Activated CD8-positive, alpha-beta memory T cell treated with anti-CD3 and anti-CD28 coated beads, Interleukin-2, amount 50 U/mL, for 24 hours (primary cell): ENCODE results near the gene PPIL6.

Experiments used
- DNase-seq: peaks from one replicate; pipeline ENCODE4 v3.0.0-alpha.2; 2020; ENCODE audit errors: extremely low read depth

PPIL6 gene

GRCh38 chr6:109449064-109449794 is 8.8 kb upstream of the PPIL6 start:
- no peak for DNase-seq

DNA sequence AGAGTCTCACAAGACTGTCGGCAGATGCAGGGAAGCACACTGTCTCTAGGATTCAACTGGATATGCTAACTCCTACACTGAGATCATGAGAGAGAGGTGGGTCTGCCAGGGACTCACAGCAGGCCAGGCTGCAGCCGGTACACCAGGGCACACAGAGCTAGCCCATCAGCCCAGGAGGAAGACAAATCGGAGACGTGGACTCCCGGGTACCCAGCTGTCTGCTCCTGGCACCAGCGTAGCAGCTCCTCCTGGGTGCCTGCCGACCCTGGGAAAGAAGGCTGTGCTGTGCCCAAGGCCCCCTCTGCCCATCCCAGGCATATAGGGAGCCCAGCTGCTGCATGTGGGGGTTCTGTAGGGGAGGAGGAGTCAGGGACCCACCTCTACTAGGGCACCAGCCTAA is 8.2 kb upstream of the PPIL6 start:
- DNase-seq = no peak

- DNase-seq = no peak
Observed at GRCh38 chr6:109447878-109448555, 7.6 kb upstream of the PPIL6 start.

DNA sequence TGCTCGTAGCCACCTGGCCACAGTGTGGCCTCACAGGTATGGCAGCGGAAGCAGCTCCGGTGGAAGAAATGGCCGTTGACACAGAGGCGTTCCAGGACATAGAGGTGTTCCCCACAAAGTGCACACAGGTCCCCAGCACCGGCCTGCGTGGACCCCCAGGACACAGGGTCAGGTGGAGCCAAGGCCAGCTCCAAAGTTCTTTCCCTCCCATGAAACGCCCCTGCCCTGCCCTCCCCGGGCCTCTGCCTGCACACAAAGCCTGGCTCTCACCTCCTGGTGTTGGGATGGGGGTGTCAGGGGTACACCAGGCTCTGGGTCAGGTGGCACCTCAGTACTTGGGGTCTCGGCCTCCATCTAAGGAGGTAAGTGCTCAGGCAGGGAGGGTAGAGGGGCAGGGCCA is 6.7 kb upstream of the PPIL6 start:
- DNase-seq = no peak

GRCh38 chr6:109446541-109446940 is 6.1 kb upstream of the PPIL6 start:
- no peak for DNase-seq

DNA sequence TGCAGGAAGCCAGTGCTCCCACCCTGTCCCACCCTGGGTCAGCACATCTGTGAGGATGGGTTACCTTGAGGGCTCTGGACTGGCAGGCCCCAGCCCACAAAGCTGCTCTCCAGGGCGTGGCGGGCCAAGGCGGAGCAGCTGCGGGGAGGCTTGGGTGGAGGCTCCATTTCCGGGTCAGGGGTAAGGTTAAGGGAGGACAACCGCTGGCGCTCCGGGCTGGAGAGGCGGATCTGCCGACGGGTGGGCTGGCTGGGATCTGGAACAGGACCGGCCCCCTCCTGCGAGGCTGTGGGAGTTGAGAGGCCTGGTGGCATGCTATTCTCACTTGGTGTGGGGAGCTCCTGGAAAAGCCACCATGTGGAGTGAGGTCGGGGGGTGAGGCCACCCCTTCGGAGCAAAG is 5.6 kb upstream of the PPIL6 start:
- no peak for DNase-seq

GRCh38 chr6:109445382-109445781 is 5.0 kb upstream of the PPIL6 start:
- DNase-seq = no peak

GRCh38 chr6:109443425-109443950 is 3.1 kb upstream of the PPIL6 start:
- no peak for DNase-seq

- DNase-seq = no peak
Observed at GRCh38 chr6:109442393-109442924, 2.0 kb upstream of the PPIL6 start.

DNA sequence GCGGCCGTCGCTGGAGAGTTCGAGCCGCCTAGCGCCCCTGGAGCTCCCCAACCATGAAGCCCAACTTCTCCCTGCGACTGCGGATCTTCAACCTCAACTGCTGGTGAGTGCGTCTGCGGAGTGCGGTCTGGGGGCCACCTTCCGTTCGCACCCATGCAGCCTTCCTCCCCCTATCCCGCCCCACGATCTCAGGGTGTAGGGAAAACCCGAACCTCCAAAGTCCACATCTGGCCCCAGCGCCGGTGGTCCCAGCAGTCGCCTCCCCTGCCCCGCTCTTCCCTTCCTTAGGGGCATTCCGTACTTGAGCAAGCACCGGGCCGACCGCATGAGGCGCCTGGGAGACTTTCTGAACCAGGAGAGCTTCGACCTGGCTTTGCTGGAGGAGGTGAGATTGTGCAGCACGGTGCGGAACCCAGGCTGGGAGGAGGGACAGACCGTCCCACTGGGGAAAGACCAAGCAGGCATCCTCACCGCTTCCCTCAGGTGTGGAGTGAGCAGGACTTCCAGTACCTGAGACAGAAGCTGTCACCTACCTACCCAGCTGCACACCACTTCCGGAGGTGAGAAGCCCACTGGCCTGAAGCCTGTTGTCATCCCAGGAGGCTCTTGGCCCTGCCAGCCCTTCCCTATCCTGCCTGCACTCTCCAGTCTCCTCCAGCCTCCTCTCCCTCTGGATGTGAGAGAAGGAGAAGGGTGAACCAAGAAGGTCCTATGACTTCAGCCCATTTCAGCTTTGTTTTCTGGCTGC is 815 bp upstream of the PPIL6 start:
- no peak for DNase-seq

GRCh38 chr6:109436041-109436440 is 4.4 kb downstream of the PPIL6 start:
- no peak for DNase-seq

DNA sequence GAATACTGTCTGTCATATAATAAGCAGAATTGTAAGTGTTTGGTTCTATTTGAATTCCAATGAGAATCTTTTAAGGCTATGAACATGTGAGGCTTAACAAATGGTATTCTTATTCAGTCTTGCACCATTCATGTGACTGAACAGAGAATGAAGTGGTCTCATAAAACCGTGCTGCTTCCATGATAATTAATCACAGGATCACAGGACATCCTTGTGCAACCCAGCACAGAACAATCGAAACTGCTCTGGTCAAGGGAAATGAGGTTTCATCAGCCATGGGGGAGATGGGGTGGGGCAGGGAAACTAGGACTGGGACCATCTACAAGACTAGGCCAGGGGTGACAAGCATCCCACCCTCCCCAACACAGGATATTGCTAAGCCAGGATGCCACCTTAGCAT is 6.0 kb downstream of the PPIL6 start:
- DNase-seq = no peak

GRCh38 chr6:109429496-109429895 is 10.9 kb downstream of the PPIL6 start:
- no peak for DNase-seq

- no peak for DNase-seq
Observed at GRCh38 chr6:109428889-109429477, 11.4 kb downstream of the PPIL6 start.

GRCh38 chr6:109424946-109425345 is 15.5 kb downstream of the PPIL6 start:
- no peak for DNase-seq

DNA sequence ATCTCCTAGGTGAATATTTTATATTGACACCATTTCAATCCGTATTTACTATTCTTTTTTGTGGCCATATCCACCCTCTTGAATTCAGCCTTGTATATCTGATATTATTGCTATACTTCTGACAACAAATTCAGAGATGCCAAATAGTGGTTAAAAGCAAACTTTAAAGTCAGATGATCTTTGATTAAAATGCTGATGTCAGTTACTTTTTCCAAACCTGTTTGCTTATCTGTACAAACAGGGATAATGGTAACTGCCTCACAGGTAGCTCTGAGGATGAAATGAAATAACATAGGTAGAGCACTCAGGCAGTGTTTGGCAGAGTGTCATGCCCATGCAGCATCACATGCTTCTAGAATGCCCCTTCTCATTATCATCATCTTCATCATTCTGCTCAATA is 19.2 kb downstream of the PPIL6 start:
- DNase-seq = no peak

- DNase-seq = no peak
Observed at GRCh38 chr6:109420751-109421150, 19.7 kb downstream of the PPIL6 start.

- no peak for DNase-seq
Observed at GRCh38 chr6:109417646-109418045, 22.8 kb downstream of the PPIL6 start.

- no peak for DNase-seq
Observed at GRCh38 chr6:109411034-109411433, 29.4 kb downstream of the PPIL6 start.

DNA sequence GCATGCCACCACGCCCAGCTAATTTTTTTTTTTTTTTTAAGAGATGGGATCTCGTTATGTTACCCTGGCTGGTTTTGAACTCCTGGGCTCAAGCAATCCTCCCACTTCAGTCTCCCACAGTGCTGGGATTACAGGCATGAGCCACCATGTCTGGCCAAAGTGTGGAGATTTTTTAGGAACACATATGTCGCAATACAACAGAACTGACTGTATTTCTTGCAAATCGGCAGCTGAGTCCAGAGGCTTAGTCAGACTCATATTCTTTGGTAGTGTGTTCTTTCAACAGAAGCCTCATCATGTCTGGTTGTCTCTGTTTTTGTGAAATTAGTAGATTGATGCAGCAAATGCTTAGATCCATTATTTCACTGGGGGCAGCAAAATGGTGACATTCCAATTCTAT is 34.2 kb downstream of the PPIL6 start:
- DNase-seq = no peak

DNA sequence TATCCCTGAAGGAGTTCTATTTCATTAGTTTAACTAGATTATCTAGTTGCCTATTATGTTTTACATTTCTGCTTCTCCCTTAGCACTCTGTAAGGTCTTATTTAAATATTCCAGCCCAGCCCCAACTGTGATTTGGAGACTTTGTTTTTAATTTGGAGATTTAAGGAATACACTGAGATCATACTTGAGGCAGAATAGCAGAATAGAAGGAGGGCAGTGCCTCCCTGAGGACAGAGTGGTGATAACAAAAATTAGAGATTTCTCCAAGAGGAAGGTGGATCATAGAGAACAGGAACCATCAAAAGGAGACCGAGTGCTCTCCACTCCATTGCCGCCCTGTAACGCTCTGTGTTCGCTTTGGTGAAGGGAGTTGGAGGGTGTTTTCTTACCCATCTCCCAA is 43.4 kb downstream of the PPIL6 start:
- no peak for DNase-seq
